Measurements from ENCODE around the gene ADAT2. TPM values are rescaled to one million over a fixed set of nuclear protein-coding genes. Genes with fewer than 3 reads are reported as not detected.

Gene ADAT2
- total and polyA plus RNA-seq, 2 donors (not counting 1 experiment from before 2014, with no cell fraction given): 13.6 to 16.0 TPM

- Histone ChIP-seq H3K4me3 (ENCODE audit: control extremely low read depth in 1 of 5, extremely low read depth in 1 of 5, insufficient read depth in 1 of 5, low read depth in 2 of 5, low read length in 4 of 5) (no peak overlapping the region), H3K27ac (ENCODE audit: low read length in 2 of 2) (no peak overlapping the region), H3K4me1 (ENCODE audit: control insufficient read depth in 2 of 2, insufficient read depth in 2 of 2, low read length in 2 of 2) (no peaks in the 10 kb centered on the region), H4K20me1 (ENCODE audit: control insufficient read depth, insufficient read depth, low read length, poor library complexity, severe bottlenecking) (no peaks in the 10 kb centered on the region), H2AFZ (ENCODE audit: insufficient read depth, low read depth, low read length, poor library complexity, severe bottlenecking) (no peak overlapping the region), H3K27me3 (replicated peaks in 1 of 4; ENCODE audit: control extremely low read depth in 1 of 4, control insufficient read depth in 3 of 4, insufficient read depth in 4 of 4, low read length in 3 of 4) (no peaks in the 10 kb centered on the region), H3K79me2 (ENCODE audit: control insufficient read depth, insufficient read depth, low read length) (no peaks in the 10 kb centered on the region), H3K9me3 (ENCODE audit: control extremely low read depth in 1 of 3, control insufficient read depth in 2 of 3, insufficient read depth in 1 of 3, low read length in 2 of 3) (no peaks in the 10 kb centered on the region), H3K36me3 (replicated peaks in 1 of 2; ENCODE audit: control extremely low read depth in 1 of 2, control insufficient read depth in 1 of 2, extremely low read depth in 1 of 2, insufficient read depth in 2 of 2, low read length in 1 of 2) (peaks cover 3 to 11% of the 10 kb centered on the region in 2 experiments), H3K4me2 (replicated peaks; ENCODE audit: low read depth, low read length, poor library complexity, severe bottlenecking) (no peak overlapping the region), H3K9ac (ENCODE audit: low read length) (no peak overlapping the region)
- ChIA-PET POLR2A (no interaction called here), CTCF (interaction anchor here (1.2 kb wide), 1 partner anchor 344 kb away, joined by 3 read pairs; the partner anchor contains the start of gene LTV1)
- H3K4me1 Mint-ChIP-seq: no peaks in the 10 kb centered on the region
- no peaks in the 10 kb centered on the region for H3K9me3 Mint-ChIP-seq (ENCODE audit: insufficient read depth)
- DNase-seq: no peak
- H3K27ac Mint-ChIP-seq: no peak overlapping the region
- H3K27me3 Mint-ChIP-seq: no peaks in the 10 kb centered on the region
- 90% methylated on average over 4 of the region's 4 CpGs for WGBS (ENCODE audit: insufficient coverage)
- intact Hi-C loops (cut with micrococcal nuclease): no loop called here
- ATAC-seq (ENCODE audit: low read depth): no peak
- no peak for TF ChIP-seq CTCF (IDR thresholded peaks at IDR 0.05)
- no peak for TF ChIP-seq EZH2 (IDR thresholded peaks at IDR 0.05; ENCODE audit: borderline replicate concordance, insufficient read depth, low read depth, low read length, poor library complexity, severe bottlenecking)
- no peak overlapping the region for H3K4me3 Mint-ChIP-seq
Observed at GRCh38 chr6:143498428-143498827, 47.9 kb upstream of the ADAT2 start.

GRCh38 chr6:143496974-143497373 lies 46.5 kb upstream of the ADAT2 start:
- intact Hi-C loops (cut with micrococcal nuclease): no loop called here
- Mint-ChIP-seq H3K9me3 (ENCODE audit: insufficient read depth) (no peaks in the 10 kb centered on the region), H3K27me3 (no peaks in the 10 kb centered on the region), H3K4me1 (no peaks in the 10 kb centered on the region), H3K27ac (no peak overlapping the region), H3K4me3 (no peak overlapping the region)
- Histone ChIP-seq H4K20me1 (ENCODE audit: control insufficient read depth, insufficient read depth, low read length, poor library complexity, severe bottlenecking) (no peaks in the 10 kb centered on the region), H3K4me1 (ENCODE audit: control insufficient read depth in 2 of 2, insufficient read depth in 2 of 2, low read length in 2 of 2) (no peaks in the 10 kb centered on the region), H3K79me2 (ENCODE audit: control insufficient read depth, insufficient read depth, low read length) (no peaks in the 10 kb centered on the region), H3K9ac (ENCODE audit: low read length) (no peak overlapping the region), H3K4me3 (ENCODE audit: control extremely low read depth in 1 of 5, extremely low read depth in 1 of 5, insufficient read depth in 1 of 5, low read depth in 2 of 5, low read length in 4 of 5) (no peak overlapping the region), H3K4me2 (replicated peaks; ENCODE audit: low read depth, low read length, poor library complexity, severe bottlenecking) (no peak overlapping the region), H3K9me3 (ENCODE audit: control extremely low read depth in 1 of 3, control insufficient read depth in 2 of 3, insufficient read depth in 1 of 3, low read length in 2 of 3) (no peaks in the 10 kb centered on the region), H3K36me3 (replicated peaks in 1 of 2; ENCODE audit: control extremely low read depth in 1 of 2, control insufficient read depth in 1 of 2, extremely low read depth in 1 of 2, insufficient read depth in 2 of 2, low read length in 1 of 2) (peaks cover 3 to 11% of the 10 kb centered on the region in 2 experiments), H2AFZ (ENCODE audit: insufficient read depth, low read depth, low read length, poor library complexity, severe bottlenecking) (no peak overlapping the region), H3K27ac (ENCODE audit: low read length in 2 of 2) (no peak overlapping the region), H3K27me3 (replicated peaks in 1 of 4; ENCODE audit: control extremely low read depth in 1 of 4, control insufficient read depth in 3 of 4, insufficient read depth in 4 of 4, low read length in 3 of 4) (no peaks in the 10 kb centered on the region)
- TF ChIP-seq CTCF (IDR thresholded peaks at IDR 0.05): no peak
- no peak for TF ChIP-seq EZH2 (IDR thresholded peaks at IDR 0.05; ENCODE audit: borderline replicate concordance, insufficient read depth, low read depth, low read length, poor library complexity, severe bottlenecking)
- no peak for DNase-seq
- no peak for ATAC-seq (ENCODE audit: low read depth)
- WGBS (ENCODE audit: insufficient coverage): 80% methylated on average over 1 of the region's 1 CpG
- ChIA-PET CTCF (interaction anchor here (1.1 kb wide), 1 partner anchor 17 kb away, joined by 3 read pairs; no protein-coding TSS in a partner anchor), POLR2A (no interaction called here)

Measured in B cell (primary cell).